HFF-Myc (cell line): ENCODE measurements around the gene ZNF474.
A peak's percentile ranks its signal among the peaks of the same experiment; 100 is the strongest.

Source experiments
- DNase-seq: peaks from one replicate; pipeline ENCODE4 v3.0.0-alpha.2; 2011; ENCODE audit warnings: low read depth; ENCODE audit errors: extremely low read depth
- H3K4me3 ChIP-seq: replicated peaks from 2 replicates; pipeline ENCODE4 v1.5.1; 2011; ENCODE audit warnings: low read depth, mild to moderate bottlenecking, control low read depth, low read length
- TF ChIP-seq, protein P1 (sequence below): IDR thresholded peaks from 2 replicates; pipeline ENCODE4 v1.5.1; 2012; ENCODE audit warnings: mild to moderate bottlenecking, low read depth, low read length, control low read depth; ENCODE audit errors: missing control alignments

The ZNF474 gene

DNA sequence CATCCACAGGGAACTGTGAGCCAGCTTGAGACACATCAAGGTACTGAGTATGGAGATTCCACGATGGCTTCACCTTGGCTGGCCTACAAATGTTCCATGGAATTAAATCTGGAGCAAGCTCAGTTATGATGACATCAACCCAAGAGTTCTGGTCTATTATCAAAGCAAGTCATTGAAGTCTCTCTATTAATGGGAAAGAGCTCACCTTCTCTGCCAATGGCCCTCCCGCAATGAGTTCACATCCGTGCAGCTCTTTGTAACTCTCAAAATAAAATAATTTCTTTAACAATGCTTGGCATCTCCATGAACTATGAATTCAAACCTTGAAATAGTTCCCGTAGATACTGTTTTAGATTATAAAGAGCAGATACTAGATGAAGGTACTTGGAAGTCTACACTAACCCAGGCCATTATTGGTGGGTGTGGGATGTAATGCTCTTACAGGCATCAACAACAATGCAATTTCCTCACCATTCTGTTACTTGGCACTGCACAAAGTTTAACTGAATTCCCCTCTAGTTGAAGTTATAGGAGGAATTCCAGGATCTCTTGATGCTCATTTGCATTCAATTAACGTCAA is 55.4 kb downstream of the ZNF474 start:
- TF ChIP-seq, protein P1, sequence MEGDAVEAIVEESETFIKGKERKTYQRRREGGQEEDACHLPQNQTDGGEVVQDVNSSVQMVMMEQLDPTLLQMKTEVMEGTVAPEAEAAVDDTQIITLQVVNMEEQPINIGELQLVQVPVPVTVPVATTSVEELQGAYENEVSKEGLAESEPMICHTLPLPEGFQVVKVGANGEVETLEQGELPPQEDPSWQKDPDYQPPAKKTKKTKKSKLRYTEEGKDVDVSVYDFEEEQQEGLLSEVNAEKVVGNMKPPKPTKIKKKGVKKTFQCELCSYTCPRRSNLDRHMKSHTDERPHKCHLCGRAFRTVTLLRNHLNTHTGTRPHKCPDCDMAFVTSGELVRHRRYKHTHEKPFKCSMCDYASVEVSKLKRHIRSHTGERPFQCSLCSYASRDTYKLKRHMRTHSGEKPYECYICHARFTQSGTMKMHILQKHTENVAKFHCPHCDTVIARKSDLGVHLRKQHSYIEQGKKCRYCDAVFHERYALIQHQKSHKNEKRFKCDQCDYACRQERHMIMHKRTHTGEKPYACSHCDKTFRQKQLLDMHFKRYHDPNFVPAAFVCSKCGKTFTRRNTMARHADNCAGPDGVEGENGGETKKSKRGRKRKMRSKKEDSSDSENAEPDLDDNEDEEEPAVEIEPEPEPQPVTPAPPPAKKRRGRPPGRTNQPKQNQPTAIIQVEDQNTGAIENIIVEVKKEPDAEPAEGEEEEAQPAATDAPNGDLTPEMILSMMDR: no peak
- no peak overlapping the region for H3K4me3 ChIP-seq
- DNase-seq: no peak

DNA sequence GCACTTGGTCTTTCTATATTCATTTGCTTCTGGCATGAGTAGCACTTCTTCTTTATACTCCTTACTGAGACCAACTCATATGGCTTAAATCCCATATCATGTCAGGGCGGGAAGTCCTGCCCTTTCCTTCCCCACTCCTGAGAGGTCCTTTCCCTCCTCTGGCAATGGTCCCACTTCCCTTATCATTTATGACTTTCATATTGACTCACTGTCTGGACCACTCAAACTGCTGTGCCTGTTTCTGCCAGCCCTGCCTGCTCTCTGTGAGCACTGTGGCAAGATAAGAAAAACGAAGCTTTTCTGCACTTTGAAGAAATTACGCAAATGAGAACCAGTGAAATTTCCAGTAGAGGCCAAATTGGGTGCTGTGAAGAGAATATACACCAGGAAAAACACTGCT is 58.1 kb downstream of the ZNF474 start:
- DNase-seq: no peak
- no peak overlapping the region for H3K4me3 ChIP-seq
- TF ChIP-seq, protein P1: no peak

DNA sequence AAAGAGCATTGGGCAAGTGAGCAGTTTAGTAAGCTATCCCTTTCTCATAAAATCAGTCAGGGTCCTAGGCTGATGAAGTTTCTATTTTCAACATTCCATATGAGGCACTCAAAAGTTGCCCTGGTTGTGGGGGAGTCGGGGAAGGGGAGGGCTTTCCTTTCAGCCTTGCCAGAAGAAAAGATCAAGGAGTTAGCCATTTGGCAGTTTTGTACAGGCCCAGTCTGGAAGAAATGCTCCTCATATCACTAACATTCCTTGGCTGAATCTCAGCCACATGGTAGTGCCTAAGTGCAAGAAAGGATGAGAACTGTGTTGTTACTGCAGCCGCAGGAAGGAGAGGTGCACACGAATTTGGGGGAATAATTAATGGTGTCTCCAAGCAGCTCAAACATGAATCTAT is 60.8 kb downstream of the ZNF474 start:
- H3K4me3 ChIP-seq: no peak overlapping the region
- no peak for DNase-seq
- TF ChIP-seq, protein P1: no peak

DNA sequence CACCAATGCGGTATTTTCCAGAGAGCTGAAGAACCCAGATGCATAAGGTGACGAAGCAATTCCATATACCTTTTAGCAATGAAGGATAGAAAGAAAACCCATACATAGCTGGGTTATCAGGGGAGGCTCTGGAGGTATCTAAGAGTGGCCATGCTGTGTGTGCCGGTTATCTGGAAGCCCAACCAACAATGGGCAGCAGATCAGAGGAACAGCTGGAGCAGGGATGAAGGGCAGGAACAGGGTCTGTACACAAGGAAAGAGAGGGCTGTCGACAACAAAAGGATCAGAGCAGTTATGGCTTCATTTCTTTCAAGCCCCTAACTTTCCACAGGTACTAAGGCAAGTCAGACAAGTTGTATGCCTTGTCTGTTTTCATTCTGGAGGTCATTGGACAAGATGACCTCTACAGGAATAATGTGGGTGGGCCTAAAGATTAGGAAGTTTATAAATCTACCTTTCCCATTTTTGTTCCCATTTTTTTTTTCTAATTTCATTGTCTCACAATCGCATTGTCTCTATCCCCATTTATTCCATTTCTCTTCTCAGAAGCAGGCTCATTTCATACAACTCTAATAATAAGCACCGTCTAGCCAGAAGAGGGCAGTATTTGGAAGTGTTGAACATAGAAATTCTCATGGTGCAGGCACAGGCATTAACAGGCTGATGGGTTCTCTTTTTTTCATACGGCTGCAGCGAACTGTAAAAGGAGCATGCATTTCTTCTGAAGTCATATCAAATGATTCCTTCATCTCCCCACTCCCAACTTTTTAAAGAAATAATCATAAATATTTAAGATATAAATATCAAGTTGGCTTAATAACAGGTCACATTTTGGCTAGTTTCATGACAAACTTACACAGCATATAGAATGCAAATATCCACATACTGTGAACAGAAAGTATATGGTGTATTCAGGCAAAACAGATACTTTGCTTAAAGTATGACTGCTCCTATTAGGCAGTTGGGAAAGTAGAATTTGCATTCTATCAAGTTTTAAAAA is 63.5 kb downstream of the ZNF474 start:
- no peak overlapping the region for H3K4me3 ChIP-seq
- TF ChIP-seq, protein P1: peak; percentile 38
- peak; percentile 52 for DNase-seq

DNA sequence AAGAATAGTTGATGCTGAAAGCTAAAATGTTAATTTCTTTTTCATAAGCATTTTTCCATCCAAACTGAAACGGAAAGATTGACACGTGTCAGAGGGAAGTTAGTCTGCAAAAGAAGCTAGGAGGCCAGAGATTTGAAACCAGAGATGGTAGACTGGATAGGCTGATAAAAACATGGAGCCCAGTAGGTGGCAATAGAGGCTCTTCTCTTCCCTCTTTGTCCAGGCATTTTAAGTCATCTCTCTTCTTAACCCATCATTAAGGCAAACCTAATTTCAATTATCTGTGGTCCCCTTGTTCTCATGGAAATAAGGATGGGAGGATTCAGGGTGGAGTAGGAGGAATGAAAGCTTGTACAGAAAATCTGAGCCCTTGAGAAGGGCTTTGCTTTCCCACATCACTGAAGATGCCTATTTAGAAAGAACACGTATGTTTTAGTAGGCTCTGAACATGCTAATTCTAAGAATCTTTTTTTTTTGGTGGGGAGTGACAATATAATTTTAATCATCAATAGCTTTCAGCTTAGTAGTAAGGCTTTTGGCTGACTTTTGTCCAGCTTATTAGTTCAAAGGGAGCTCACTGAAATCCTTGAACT is 66.6 kb downstream of the ZNF474 start:
- no peak overlapping the region for H3K4me3 ChIP-seq
- TF ChIP-seq, protein P1: peak; percentile 61
- peak; percentile 39 for DNase-seq

DNA sequence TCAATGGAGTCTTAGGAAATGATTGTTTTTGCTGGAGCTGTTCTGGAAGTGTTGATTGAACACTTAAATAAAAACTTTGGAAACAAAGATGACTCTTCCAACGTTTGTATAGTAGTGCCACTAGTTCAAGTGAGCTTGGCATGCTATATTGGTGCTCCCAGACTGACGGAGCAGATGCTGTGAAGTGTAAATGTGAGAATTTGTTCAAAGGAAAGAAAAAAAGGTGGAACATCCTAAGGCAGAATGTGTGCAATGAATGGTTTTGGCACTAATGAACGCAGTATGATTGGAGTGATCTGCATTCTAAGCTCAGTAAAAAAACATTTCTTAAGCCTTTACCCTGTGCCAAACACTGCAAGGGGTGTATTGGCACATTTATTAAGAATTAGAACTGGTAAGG is 69.8 kb downstream of the ZNF474 start:
- TF ChIP-seq, protein P1: no peak
- H3K4me3 ChIP-seq: no peak overlapping the region
- no peak for DNase-seq
